ENCODE results near the gene B3GNT7. TPM values are rescaled to one million over a fixed set of nuclear protein-coding genes. Genes with fewer than 3 reads are reported as not detected.

Gene B3GNT7
- total and polyA plus RNA-seq, 2 of the 8 experiments (the other 6 are each of a cell fraction or from before 2014, with no cell fraction given), result 26.4 to 73.1 TPM

DNA sequence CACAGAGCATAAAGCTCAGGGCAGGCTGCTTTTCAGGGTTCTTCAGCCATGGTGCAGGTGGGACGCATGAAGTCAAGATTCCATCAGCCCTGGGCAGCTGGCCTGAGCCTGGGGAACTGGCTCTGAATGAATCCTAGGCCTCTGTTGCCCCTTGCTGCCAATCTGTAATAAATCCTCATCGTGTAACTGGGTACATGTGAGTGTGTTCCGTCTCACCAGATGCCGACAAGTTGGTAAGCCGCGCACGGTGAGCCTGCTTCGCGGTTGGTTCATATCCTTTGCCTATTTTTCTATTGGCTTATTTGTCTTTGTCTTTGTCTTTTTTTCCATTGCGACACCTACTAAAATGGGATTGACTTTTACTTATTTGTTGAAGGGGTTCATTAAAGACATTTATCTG lies 27.7 kb downstream of the B3GNT7 start:
- CTCF ChIA-PET (ENCODE audit: partially characterized antibody), result interaction anchor here (0.6 to 32.5 kb wide), 4 partner anchors 19 to 196 kb away, joined by 3 to 537 read pairs (median 13); partner anchors contain the start of gene B3GNT7
- H3K79me1 ChIP-seq (ENCODE audit: low read depth, low read length), result no peaks in the 10 kb centered on the region
- no peak overlapping the region for H2BK15ac ChIP-seq (ENCODE audit: low read length)
- no peaks in the 10 kb centered on the region for H3K27me3 ChIP-seq (replicated peaks in 1 of 4; ENCODE audit: control insufficient read depth in 3 of 4, extremely low read depth in 1 of 4, insufficient read depth in 3 of 4, low read length in 3 of 4)
- no peak overlapping the region for H3K4ac ChIP-seq (replicated peaks; ENCODE audit: insufficient read length, low read depth, low read length)
- DNase-seq (ENCODE audit: low read depth in 1 of 2, low spot score in 2 of 2), result no peak
- H2BK5ac ChIP-seq (ENCODE audit: low read depth, low read length), result no peak overlapping the region
- H3K36me3 ChIP-seq (ENCODE audit: control insufficient read depth in 2 of 4, insufficient read depth in 4 of 4, low read length in 3 of 4), result no peaks in the 10 kb centered on the region
- no peak overlapping the region for H3K18ac ChIP-seq (ENCODE audit: extremely low read depth, low read length)
- WGBS, 2 experiments (ENCODE audit: extremely low coverage in 1 of 2, insufficient coverage in 1 of 2, insufficient read length in 1 of 2, insufficient replicate concordance in 2 of 2, low coverage in 1 of 2, low lambda C conversion rate in 2 of 2, missing lambda C conversion rate in 1 of 2), result 90% methylated on average over 10 of the region's 10 CpGs; no CpG with 5 or more reads in 1 of the 2 experiments
- no peak overlapping the region for H3K23ac ChIP-seq (ENCODE audit: insufficient read length)
- H3K23me2 ChIP-seq (ENCODE audit: low read depth, low read length), result no peaks in the 10 kb centered on the region
- H3K4me2 ChIP-seq (ENCODE audit: insufficient read depth in 1 of 2, low read depth in 2 of 2, low read length in 2 of 2), result no peak overlapping the region
- POLR2A ChIA-PET (ENCODE audit: partially characterized antibody), result interaction anchor here (1.9 to 20.1 kb wide), 3 partner anchors 11 to 41 kb away, joined by 8 to 235 read pairs (median 21); partner anchors contain the start of gene NCL
- H3K4me1 ChIP-seq (replicated peaks in 1 of 4; ENCODE audit: control insufficient read depth in 3 of 4, insufficient read depth in 4 of 4, low read length in 3 of 4), result peaks cover 0 to 9% (median 0%) of the 10 kb centered on the region in 4 experiments; a peak in 3 of 7 replicates
- no peak overlapping the region for H2AK5ac ChIP-seq (ENCODE audit: low read depth, low read length)
- no peak overlapping the region for H2BK12ac ChIP-seq (ENCODE audit: low read depth, low read length)
- H4K91ac ChIP-seq (replicated peaks; ENCODE audit: insufficient read length, low read length), result no peak overlapping the region
- no peak overlapping the region for H2AFZ ChIP-seq (ENCODE audit: low read length)
- H3K79me2 ChIP-seq (ENCODE audit: control insufficient read depth in 1 of 2, insufficient read depth in 2 of 2, low read length in 2 of 2), result no peaks in the 10 kb centered on the region
- no peak overlapping the region for H3K14ac ChIP-seq (ENCODE audit: insufficient read length)
- no peak overlapping the region for H3K27ac ChIP-seq (ENCODE audit: low read depth, low read length)
- no peak overlapping the region for H2BK20ac ChIP-seq (ENCODE audit: low read length)
- no peak overlapping the region for H4K5ac ChIP-seq (ENCODE audit: insufficient read length, low read depth, low read length)
- no peak overlapping the region for H4K8ac ChIP-seq (ENCODE audit: extremely low read depth, insufficient read depth, low read length)
- H4K20me1 ChIP-seq (replicated peaks in 1 of 2; ENCODE audit: control insufficient read depth in 1 of 2, insufficient read depth in 2 of 2, low read length in 2 of 2), result no peaks in the 10 kb centered on the region
- H3K9ac ChIP-seq (replicated peaks in 1 of 4; ENCODE audit: extremely low read depth in 1 of 4, low read depth in 3 of 4, low read length in 3 of 4), result no peak overlapping the region
- no peaks in the 10 kb centered on the region for H3K9me3 ChIP-seq (ENCODE audit: insufficient read depth in 2 of 2, low read depth in 1 of 2, low read length in 1 of 2)
- FAIRE-seq, result no peak
- H2BK120ac ChIP-seq (replicated peaks; ENCODE audit: low read depth, low read length), result no peak overlapping the region
- no peak overlapping the region for H3K4me3 ChIP-seq (ENCODE audit: extremely low read depth in 1 of 4, insufficient read depth in 2 of 4, low read depth in 3 of 4, low read length in 4 of 4)
- no peak overlapping the region for H3K56ac ChIP-seq (replicated peaks; ENCODE audit: insufficient read length, low read depth, low read length)
- TF ChIP-seq CBX8 (IDR thresholded peaks at IDR 0.05; ENCODE audit: borderline replicate concordance, low read depth, low read length), result no peak
- TF ChIP-seq PHF8 (conservative IDR thresholded peaks at IDR 0.05; ENCODE audit: low read depth, low read length), result no peak
- no peak for TF ChIP-seq RFX5 (IDR thresholded peaks at IDR 0.05; ENCODE audit: borderline replicate concordance, low read depth, low read length)
- no peak for TF ChIP-seq CHD2 (IDR thresholded peaks at IDR 0.05; ENCODE audit: low read length)
- TF ChIP-seq EZH2 (IDR thresholded peaks at IDR 0.05; ENCODE audit: low read depth, low read length, severe bottlenecking), result no peak
- TF ChIP-seq CEBPB (IDR thresholded peaks at IDR 0.05; ENCODE audit: low read depth, low read length), result no peak
